GM19025 (cell line): ENCODE results near the gene LMTK2.
A peak's percentile ranks its signal among the peaks of the same experiment; 100 is the strongest.

Experiments
- ATAC-seq: cut with Tn5 transposase; IDR thresholded peaks from one replicate; pipeline ENCODE4 v1.9.1; 2021; ENCODE audit warnings: mild to moderate bottlenecking, low read depth, moderate library complexity; ENCODE audit not compliant: unreplicated experiment

The LMTK2 gene

GRCh38 chr7:98199131-98199530 is 92.5 kb downstream of the LMTK2 start:
- ATAC-seq = no peak

DNA sequence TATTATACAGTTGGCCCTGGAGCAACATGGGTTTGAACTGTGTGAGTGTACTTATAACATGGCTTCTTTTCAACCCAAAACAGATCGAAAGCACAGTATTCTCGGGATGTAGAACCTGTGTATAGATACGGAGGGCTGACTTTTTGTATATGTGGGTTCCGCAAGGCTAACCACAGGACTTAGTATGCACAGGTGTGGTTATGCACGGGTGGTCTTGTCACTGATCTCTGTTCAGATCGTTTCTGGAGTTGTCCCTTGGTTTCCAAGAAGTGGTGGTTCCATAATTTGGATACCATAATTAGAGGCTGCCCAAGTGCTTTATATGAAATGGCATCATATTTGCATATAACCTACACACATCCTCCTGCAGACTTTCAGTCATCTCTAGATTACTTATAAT is 93.7 kb downstream of the LMTK2 start:
- no peak for ATAC-seq

DNA sequence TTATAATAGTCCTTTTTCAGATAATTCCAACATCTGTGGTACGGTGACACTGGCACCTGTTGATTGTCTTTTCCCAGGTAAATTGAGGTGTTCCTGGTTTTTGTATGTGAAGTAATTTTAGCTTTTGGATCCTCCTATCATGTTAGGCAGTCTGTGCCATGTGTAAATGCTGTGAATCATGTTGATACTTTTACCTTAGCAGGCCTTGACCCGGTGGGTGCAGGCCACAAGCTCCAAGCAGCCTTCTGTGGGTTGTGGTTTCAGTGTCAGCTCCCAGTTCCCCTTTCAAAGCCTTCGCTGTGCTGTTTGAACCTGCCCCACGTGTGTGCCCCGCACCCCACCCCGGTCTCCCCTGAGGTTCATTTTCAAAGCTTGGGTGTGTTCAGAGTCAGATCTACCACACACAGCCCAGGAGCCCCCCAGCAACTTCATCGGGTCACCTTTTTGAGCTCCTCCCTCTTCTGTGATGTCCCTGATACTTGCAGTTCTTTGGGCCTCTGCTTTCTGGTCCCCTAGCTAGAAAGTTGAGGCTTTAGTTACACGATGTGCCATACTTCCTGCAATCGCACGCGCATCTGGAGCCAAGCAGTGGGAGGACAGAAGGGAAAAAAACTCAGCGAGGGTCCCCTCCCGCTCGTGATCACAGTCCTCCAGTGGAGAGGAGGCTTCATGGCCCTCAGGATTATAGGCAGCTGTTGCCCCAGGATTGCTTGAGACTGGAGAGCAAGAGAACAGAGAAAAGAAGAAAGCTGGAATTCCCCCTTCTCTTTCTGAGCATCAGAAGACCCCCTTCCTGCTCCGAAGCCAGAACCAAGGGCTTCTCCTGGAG is 95.9 kb downstream of the LMTK2 start:
- ATAC-seq = peak; percentile 91

GRCh38 chr7:98203261-98203963 is 96.8 kb downstream of the LMTK2 start:
- peak; percentile 38 for ATAC-seq

GRCh38 chr7:98203964-98204605 is 97.4 kb downstream of the LMTK2 start:
- no peak for ATAC-seq

DNA sequence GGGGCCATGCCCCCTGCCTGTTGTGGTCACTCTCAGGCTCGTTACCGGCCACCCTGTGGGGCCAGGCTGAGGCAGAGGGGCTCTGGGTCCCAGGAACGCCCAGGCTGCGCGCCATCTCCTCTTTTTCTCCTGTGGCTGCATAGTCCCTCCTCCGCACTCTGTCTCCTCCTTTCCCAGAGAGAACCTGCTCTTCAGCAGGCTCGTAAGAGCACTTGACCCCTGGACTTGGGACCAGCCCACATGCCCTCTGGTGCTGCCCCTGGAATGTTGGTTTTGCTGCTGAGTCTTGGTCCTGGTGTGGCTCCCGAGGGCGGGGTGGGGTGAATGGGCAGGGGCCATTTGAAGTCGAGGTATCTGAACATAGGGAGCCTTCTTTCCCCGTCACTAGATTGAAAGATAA is 98.0 kb downstream of the LMTK2 start:
- ATAC-seq = no peak

GRCh38 chr7:98205162-98205845 is 98.6 kb downstream of the LMTK2 start:
- ATAC-seq = no peak

- ATAC-seq = no peak
These were observed 100.0 kb downstream of the LMTK2 start for GRCh38 chr7:98206451-98207330.

- ATAC-seq = no peak
These were observed 102.7 kb downstream of the LMTK2 start for GRCh38 chr7:98209166-98209920.

DNA sequence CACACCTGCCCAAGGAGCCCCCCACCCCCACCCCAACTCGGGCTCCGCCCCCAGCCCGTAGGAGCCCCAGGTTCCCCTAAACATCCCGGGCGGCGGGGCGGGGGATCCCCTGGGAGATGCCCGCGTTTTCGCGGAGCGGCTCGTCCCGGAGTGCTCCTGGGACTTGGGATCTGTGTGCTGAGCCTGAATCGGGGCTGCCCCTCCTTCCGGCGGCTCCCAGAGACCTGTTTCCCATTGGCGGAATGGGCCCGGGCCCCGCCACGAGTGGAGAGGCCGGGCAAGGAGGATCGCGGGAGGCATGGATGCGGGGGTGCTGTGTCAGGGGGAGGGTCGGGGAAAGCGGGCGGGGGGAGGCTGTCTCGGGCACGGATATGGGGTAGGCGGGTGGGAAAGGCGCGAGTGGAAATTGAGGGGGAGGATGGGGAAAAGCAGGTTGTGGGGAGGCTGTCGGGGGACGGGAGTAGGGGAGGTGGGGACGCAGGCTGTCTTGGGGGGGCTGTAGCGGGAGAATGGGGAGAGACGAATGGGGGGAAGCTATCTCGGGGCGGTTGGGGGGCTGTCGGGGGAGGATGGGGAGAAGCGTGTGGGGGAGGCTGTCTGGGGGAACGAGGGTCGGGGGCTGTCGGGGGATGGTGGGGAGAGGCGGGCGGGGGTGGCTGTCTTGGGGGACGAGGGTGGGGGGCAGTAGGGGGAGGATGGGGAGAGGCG is 104.0 kb downstream of the LMTK2 start:
- ATAC-seq = no peak

DNA sequence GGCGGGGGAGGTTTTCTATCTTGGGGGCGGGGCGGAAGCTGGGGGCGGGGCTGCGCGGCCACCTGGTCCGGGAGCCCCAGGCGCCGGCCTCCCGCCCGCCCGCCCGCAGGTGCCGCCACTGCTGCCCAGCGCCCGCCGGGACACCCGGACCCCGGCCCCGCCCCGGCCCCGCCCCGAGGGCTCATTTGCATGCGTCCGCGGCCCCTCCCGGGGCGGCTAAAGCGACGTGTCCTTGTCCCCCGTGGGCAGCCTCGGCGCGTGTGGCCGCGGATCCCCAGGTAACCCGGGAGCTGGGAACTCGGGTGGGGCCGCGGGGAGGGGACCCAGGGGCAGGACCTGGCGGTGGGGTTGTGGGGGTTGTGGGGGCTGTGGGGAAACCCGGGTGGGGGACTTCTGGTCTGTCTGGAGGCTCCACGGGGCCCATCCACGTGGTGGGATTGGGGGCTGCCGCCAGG is 104.6 kb downstream of the LMTK2 start, which contains the start of gene BHLHA15:
BHLHA15 (plus strand) TSS at position 219 of the 455 bp plus-strand sequence. CDS start 871 bp downstream, outside the sequence.
- ATAC-seq = no peak

- ATAC-seq = no peak
These were observed 105.2 kb downstream of the LMTK2 start for GRCh38 chr7:98211676-98212531.

DNA sequence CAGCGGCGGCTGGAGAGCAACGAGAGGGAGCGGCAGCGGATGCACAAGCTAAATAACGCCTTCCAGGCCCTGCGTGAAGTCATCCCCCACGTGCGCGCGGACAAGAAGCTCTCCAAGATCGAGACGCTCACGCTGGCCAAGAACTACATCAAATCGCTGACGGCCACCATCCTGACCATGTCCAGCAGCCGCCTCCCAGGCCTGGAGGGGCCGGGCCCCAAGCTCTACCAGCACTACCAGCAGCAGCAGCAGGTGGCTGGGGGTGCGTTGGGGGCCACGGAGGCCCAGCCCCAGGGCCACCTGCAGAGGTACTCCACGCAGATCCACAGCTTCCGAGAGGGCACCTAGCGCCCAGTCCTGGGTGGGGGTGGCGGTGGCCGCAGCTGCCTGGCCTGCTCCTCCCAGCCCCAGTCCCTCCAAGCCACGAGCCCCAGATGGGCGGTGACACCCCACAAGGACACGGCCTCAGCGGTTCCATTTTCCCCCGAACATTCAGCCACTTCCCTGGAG is 105.9 kb downstream of the LMTK2 start:
- ATAC-seq = no peak

GRCh38 chr7:98213296-98213887 is 106.7 kb downstream of the LMTK2 start:
- ATAC-seq = no peak

- ATAC-seq = no peak
These were observed 107.5 kb downstream of the LMTK2 start for GRCh38 chr7:98213888-98214810.

- ATAC-seq = no peak
These were observed 108.2 kb downstream of the LMTK2 start for GRCh38 chr7:98214811-98215321.
